C4-2B (cell line): ENCODE data around the gene ANGPTL5.

Experiments used
- ZFX ChIP-seq: fragments of 450-650 bp; IDR thresholded peaks from 2 replicates; pipeline ENCODE4 v1.6.1; 2017
- TF ChIP-seq, protein P1 (sequence below): fragments of 450-650 bp; conservative IDR thresholded peaks from 2 replicates; pipeline ENCODE4 v1.5.1; 2017; ENCODE audit warnings: mild to moderate bottlenecking

DNA sequence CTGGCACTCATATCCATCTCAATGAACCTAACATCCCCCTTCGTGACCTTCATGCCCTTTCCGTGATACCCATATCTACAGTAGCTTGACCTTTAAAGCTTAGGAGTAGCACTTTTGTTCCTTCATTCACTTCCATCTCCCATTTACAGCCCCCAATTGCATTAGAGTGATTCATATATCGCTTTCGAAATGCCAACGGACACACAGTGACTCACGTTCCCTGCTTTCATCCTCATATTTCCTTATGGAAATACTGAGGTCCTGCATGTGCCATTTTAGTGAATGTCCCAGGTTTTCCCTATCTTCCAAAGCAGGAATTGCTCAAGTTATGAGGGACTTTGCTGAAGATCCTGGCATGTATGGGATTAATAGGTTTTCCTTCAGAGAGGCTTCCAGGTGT is 45.8 kb downstream of the ANGPTL5 start:
- TF ChIP-seq, protein P1, sequence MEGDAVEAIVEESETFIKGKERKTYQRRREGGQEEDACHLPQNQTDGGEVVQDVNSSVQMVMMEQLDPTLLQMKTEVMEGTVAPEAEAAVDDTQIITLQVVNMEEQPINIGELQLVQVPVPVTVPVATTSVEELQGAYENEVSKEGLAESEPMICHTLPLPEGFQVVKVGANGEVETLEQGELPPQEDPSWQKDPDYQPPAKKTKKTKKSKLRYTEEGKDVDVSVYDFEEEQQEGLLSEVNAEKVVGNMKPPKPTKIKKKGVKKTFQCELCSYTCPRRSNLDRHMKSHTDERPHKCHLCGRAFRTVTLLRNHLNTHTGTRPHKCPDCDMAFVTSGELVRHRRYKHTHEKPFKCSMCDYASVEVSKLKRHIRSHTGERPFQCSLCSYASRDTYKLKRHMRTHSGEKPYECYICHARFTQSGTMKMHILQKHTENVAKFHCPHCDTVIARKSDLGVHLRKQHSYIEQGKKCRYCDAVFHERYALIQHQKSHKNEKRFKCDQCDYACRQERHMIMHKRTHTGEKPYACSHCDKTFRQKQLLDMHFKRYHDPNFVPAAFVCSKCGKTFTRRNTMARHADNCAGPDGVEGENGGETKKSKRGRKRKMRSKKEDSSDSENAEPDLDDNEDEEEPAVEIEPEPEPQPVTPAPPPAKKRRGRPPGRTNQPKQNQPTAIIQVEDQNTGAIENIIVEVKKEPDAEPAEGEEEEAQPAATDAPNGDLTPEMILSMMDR = no peak
- TF ChIP-seq ZFX = no peak
